Activated CD8-positive, alpha-beta T cell treated with anti-CD3 and anti-CD28 coated beads for 36 hours (primary cell): ENCODE data around the gene TBX1. TPM values are rescaled to one million over a fixed set of nuclear protein-coding genes. Genes with fewer than 3 reads are reported as not detected.

Experiments used
- ATAC-seq: fragments of 200-7000 bp; cut with Tn5 transposase; one replicate; pipeline ENCODE4 v1.10.0; 2021; ENCODE audit warnings: mild to moderate bottlenecking, moderate library complexity
- CTCF ChIA-PET: fragments of 350-600 bp; sonication (Branson Sonifier 250); formaldehyde crosslinking; loops from one replicate; lab custom pipeline; 2021; ENCODE audit warnings: antibody characterized with exemption; lab: Charles Lee
- POLR2A ChIA-PET: fragments of 350-600 bp; sonication (Branson Sonifier 250); formaldehyde crosslinking; loops from one replicate; lab custom pipeline; 2021; ENCODE audit warnings: antibody characterized with exemption; lab: Charles Lee
- DNase-seq: peaks from one replicate; pipeline ENCODE4 v3.0.0-alpha.2; 2020
- H3K27ac Mint-ChIP-seq: one replicate; pipeline ENCODE4 v1.8.0; 2021; ENCODE audit warnings: mild to moderate bottlenecking, mixed read lengths
- H3K27me3 Mint-ChIP-seq: one replicate; pipeline ENCODE4 v1.8.0; 2021; ENCODE audit warnings: mixed read lengths
- H3K36me3 Mint-ChIP-seq: one replicate; pipeline ENCODE4 v1.8.0; 2021; ENCODE audit warnings: low read depth, mixed read lengths
- H3K4me1 Mint-ChIP-seq: one replicate; pipeline ENCODE4 v1.8.0; 2021; ENCODE audit warnings: low read depth, mixed read lengths
- H3K4me3 Mint-ChIP-seq: one replicate; pipeline ENCODE4 v1.8.0; 2021; ENCODE audit warnings: mild to moderate bottlenecking, moderate library complexity, mixed read lengths
- H3K9me3 Mint-ChIP-seq: one replicate; pipeline ENCODE4 v1.8.0; 2021; ENCODE audit warnings: mixed read lengths
- intact Hi-C: fragments of 100-400 bp; cut with micrococcal nuclease; formaldehyde crosslinking; loops from one replicate; pipeline ENCODE4 v1.10.0; 2022
- total RNA-seq, 2 experiments: library from RNA; stranded (reverse); gene quantifications; one replicate each; pipeline ENCODE4 v1.2.3, GENCODE V29; 2021
- TF ChIP-seq, protein P1 (sequence below): fragments of 200-600 bp; IDR thresholded peaks from one replicate; pipeline ENCODE4 v1.8.0; 2022; ENCODE audit warnings: antibody characterized with exemption, mild to moderate bottlenecking

TBX1 gene
- total RNA-seq, 2 experiments from 2014 or later, result not detected

DNA sequence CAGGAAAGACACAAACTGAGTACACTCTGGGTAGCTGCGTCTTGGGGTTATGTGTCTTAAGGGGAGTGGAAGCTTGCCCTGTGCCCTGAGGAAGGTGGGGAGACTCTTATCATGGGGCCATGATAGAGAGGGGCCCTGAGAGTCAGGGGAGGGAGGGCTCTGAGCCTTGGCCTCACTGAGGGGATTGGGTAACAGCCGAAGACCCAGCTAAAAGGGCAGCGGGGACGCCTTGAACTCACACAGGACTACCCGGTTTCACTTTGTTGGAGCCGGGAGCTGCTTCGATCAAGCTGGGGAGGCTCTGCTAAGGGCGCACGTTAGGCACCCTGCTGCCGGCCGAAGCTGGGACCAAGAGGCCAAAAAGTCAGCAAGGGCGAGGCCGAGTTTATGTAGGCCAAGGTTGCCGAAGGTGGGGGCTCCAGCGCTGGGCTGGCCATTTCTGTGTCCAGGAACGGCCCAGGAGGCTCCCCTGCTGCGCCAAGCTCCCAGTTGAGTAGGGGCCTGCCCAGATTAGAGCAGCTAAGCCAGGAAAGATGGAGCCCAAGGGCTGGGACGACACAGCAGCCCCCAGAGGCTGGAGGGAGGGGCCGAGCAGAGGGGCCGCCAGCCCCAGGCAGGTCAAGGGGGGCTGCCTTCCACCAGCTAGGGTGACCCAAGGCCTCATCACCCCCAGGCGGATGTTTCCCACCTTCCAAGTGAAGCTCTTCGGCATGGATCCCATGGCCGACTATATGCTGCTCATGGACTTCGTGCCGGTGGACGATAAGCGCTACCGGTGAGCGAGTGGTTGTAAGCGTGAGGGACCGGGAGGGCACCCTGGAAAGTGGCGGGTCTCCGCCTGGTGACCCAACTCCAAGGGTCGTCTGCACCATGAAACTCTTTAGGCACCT, 2.2 kb downstream of the TBX1 start:
- peaks cover 22% of the 10 kb centered on the region for H3K4me1 Mint-ChIP-seq
- CTCF ChIA-PET, result interaction anchor here (1.4 kb wide), 1 partner anchor 134 kb away, joined by 3 read pairs; no protein-coding TSS in a partner anchor
- intact Hi-C loops, result no loop called here
- peaks cover 48% of the 10 kb centered on the region for H3K27me3 Mint-ChIP-seq
- ATAC-seq (no peak), DNase-seq (no peak)
- no peak overlapping the region for H3K4me3 Mint-ChIP-seq
- TF ChIP-seq, protein P1, sequence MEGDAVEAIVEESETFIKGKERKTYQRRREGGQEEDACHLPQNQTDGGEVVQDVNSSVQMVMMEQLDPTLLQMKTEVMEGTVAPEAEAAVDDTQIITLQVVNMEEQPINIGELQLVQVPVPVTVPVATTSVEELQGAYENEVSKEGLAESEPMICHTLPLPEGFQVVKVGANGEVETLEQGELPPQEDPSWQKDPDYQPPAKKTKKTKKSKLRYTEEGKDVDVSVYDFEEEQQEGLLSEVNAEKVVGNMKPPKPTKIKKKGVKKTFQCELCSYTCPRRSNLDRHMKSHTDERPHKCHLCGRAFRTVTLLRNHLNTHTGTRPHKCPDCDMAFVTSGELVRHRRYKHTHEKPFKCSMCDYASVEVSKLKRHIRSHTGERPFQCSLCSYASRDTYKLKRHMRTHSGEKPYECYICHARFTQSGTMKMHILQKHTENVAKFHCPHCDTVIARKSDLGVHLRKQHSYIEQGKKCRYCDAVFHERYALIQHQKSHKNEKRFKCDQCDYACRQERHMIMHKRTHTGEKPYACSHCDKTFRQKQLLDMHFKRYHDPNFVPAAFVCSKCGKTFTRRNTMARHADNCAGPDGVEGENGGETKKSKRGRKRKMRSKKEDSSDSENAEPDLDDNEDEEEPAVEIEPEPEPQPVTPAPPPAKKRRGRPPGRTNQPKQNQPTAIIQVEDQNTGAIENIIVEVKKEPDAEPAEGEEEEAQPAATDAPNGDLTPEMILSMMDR, result no peak
- no peaks in the 10 kb centered on the region for H3K36me3 Mint-ChIP-seq
- no peak overlapping the region for H3K27ac Mint-ChIP-seq
- POLR2A ChIA-PET, result interaction anchor here (0.6 kb wide), 1 partner anchor 86 kb away, joined by 3 read pairs; no protein-coding TSS in a partner anchor
- H3K9me3 Mint-ChIP-seq, result no peaks in the 10 kb centered on the region

DNA sequence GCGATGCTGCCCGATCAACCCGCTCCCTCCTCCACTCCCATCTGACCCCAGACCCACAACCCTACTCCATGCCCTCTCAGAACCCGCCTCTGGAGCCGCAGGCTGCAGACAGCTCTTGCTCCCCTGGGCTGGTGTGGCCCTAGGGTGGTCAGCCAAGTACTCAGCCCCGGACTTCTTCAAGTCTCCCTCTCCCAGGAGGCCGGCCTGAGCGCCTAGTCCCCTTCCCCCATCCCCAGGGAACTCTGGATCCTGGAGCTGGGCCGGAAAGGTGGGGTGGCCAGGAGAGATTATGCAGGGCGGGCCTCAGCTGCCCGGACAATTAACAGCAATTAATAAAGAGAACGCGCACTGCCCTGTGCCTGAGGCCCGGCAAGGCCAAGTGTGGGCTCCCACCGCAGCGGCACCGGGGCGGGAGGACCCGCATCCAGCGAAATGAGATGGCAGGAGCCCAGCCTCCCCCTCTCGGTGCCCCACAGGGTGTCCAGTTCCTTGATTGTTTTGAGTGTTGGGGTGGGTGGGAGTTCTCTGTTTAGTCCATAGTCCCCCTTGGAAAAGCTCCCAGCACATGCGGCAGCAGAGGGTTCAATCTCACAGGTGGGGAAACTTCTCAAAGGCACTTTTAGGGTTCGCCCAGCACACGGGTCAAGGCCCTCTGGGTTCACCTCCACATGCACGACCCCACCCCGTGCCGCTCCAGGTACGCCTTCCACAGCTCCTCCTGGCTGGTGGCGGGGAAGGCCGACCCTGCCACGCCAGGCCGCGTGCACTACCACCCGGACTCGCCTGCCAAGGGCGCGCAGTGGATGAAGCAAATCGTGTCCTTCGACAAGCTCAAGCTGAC, 3.1 kb downstream of the TBX1 start:
- no peaks in the 10 kb centered on the region for H3K36me3 Mint-ChIP-seq
- ATAC-seq (no peak), DNase-seq (no peak)
- POLR2A ChIA-PET, result interaction anchor here (1.4 kb wide), 1 partner anchor 13 kb away, joined by 3 read pairs; no protein-coding TSS in a partner anchor
- H3K27me3 Mint-ChIP-seq, result peaks cover 51% of the 10 kb centered on the region
- H3K9me3 Mint-ChIP-seq, result no peaks in the 10 kb centered on the region
- H3K27ac Mint-ChIP-seq, result no peak overlapping the region
- H3K4me1 Mint-ChIP-seq, result peaks cover 24% of the 10 kb centered on the region
- CTCF ChIA-PET, result interaction anchor here (0.9 to 1.4 kb wide), 4 partner anchors 33 to 147 kb away, joined by 3 to 6 read pairs (median 4); partner anchors contain the start of gene GP1BB
- TF ChIP-seq, protein P1, result no peak
- no peak overlapping the region for H3K4me3 Mint-ChIP-seq
- intact Hi-C loops, result no loop called here

DNA sequence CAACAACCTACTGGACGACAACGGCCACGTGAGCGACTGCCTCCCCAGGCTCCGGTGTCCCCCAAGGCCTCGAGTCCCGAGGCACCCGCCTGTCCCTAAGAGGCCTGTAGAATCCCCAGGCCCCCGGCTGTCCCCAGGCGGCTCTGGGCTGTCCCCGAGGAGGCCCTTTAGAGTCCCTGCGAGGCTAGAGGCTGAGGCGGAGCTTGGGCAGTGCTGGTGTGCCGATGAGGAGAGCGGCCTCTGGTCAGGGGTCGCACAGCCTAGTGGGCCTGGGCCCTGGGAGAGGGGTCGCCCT, 3.7 kb downstream of the TBX1 start:
- intact Hi-C loops, result no loop called here
- no peaks in the 10 kb centered on the region for H3K36me3 Mint-ChIP-seq
- CTCF ChIA-PET, result interaction anchor here (0.9 to 1.4 kb wide), 3 partner anchors 33 to 146 kb away, joined by 3 to 6 read pairs (median 5); partner anchors contain the start of gene GP1BB
- no peak for ATAC-seq
- peaks cover 52% of the 10 kb centered on the region for H3K27me3 Mint-ChIP-seq
- H3K4me3 Mint-ChIP-seq, result no peak overlapping the region
- POLR2A ChIA-PET, result interaction anchor here (1.4 kb wide), 1 partner anchor 13 kb away, joined by 3 read pairs; no protein-coding TSS in a partner anchor
- DNase-seq, result no peak
- H3K4me1 Mint-ChIP-seq, result peaks cover 24% of the 10 kb centered on the region
- H3K27ac Mint-ChIP-seq, result no peak overlapping the region
- no peaks in the 10 kb centered on the region for H3K9me3 Mint-ChIP-seq
- TF ChIP-seq, protein P1, result no peak

DNA sequence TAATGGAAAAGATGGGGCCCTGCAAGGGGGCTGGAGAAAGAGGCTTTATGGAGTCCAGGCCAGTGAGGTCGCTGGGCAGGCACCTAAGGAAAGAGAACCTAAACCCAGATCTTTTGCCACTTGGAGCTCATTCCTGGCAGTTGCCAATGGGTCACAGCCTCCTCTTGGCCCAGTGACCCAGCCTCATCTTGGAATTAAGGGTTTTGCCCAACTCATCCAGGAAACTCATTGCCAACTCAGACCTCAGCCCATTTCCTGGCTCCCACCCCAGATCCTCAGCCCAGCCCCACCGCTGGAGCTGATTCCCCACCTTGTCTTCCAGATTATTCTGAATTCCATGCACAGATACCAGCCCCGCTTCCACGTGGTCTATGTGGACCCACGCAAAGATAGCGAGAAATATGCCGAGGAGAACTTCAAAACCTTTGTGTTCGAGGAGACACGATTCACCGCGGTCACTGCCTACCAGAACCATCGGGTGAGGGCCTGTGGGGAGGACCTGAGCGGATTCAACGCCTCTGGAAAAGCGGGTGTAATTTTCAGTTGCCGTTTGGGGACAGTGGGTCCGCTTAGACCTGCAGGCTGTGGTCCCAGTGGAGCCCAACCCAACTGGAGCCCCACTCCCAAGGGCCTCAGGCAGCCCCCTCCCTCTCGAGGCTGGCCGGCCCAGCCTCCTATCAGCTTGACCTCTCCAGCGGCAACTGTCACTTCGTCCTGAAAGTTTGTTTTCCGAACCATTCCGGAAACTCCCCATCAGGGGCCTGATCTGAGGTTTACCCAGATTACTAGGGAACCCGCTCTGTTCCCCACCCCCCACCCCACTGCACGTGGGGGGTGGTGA, 4.3 kb downstream of the TBX1 start:
- peaks cover 53% of the 10 kb centered on the region for H3K27me3 Mint-ChIP-seq
- H3K36me3 Mint-ChIP-seq, result no peaks in the 10 kb centered on the region
- H3K4me1 Mint-ChIP-seq, result peaks cover 19% of the 10 kb centered on the region
- DNase-seq (no peak), ATAC-seq (no peak)
- peak overlapping the region; percentile 13 for H3K4me3 Mint-ChIP-seq
- ChIA-PET CTCF (interaction anchor here (1.3 to 2.0 kb wide), 3 partner anchors 34 to 145 kb away, joined by 5 to 7 read pairs (median 6); partner anchors contain the start of gene GP1BB), POLR2A (interaction anchor here (1.4 kb wide), 1 partner anchor 14 kb away, joined by 3 read pairs; no protein-coding TSS in a partner anchor)
- H3K9me3 Mint-ChIP-seq, result no peaks in the 10 kb centered on the region
- intact Hi-C loops, result no loop called here
- TF ChIP-seq, protein P1, result no peak
- H3K27ac Mint-ChIP-seq, result no peak overlapping the region
